ENCODE measurements around the gene SZT2. TPM values are rescaled to one million over a fixed set of nuclear protein-coding genes. Genes with fewer than 3 reads are reported as not detected.

The SZT2 gene
- total and polyA plus RNA-seq, 10 of the 15 experiments (the other 5 are each of a cell fraction or from before 2014, with no cell fraction given), result 1.4 to 38.3 (median 12.7) TPM

GRCh38 chr1:43445606-43446387, 56.1 kb downstream of the SZT2 start:
- H3K27me3 ChIP-seq (replicated peaks in 1 of 2; ENCODE audit: control insufficient read depth in 2 of 2, insufficient read depth in 2 of 2, low read length in 1 of 2), result no peaks in the 10 kb centered on the region
- H3K4me3 ChIP-seq, result no peak overlapping the region
- ATAC-seq (no peak), FAIRE-seq (no peak), DNase-seq (ENCODE audit: low read depth, low spot score) (no peak)
- no TSS peak for BruUV-seq (replicated peaks)
- H3K79me2 ChIP-seq (ENCODE audit: control insufficient read depth, insufficient read depth, low read length), result no peaks in the 10 kb centered on the region
- in situ Hi-C loops (cut with MboI), result no loop called here
- ChIA-PET RAD21 (ENCODE audit: unreplicated experiment) (interaction anchor here (1.2 kb wide), 1 partner anchor 8 kb away, joined by 3 read pairs; the partner anchor contains the start of gene HYI), CTCF (interaction anchor here (0.5 kb wide), 1 partner anchor 409 kb away, joined by 4 read pairs; no protein-coding TSS in a partner anchor), POLR2A (no interaction called here), SMC1A (ENCODE audit: uncharacterized antibody, unreplicated experiment) (interaction anchor here (0.6 kb wide), 1 partner anchor 446 kb away, joined by 3 read pairs; no protein-coding TSS in a partner anchor)
- H4K20me1 ChIP-seq (ENCODE audit: control insufficient read depth, insufficient read depth), result no peaks in the 10 kb centered on the region; the same call in 1 of the 2 replicates
- H3K4me2 ChIP-seq (ENCODE audit: control insufficient read depth, insufficient read depth), result no peak overlapping the region
- H3K4me1 ChIP-seq (ENCODE audit: control insufficient read depth, insufficient read depth, low read length), result no peaks in the 10 kb centered on the region
- H3K27ac ChIP-seq (ENCODE audit: control insufficient read depth, insufficient read depth), result no peak overlapping the region
- no peak overlapping the region for H2AFZ ChIP-seq (ENCODE audit: control insufficient read depth, low read depth, low read length)
- H3K9me3 ChIP-seq (replicated peaks; ENCODE audit: control insufficient read depth, insufficient read depth, low read length), result no peaks in the 10 kb centered on the region
- 97% methylated on average over 10 of the region's 10 CpGs for WGBS (ENCODE audit: insufficient coverage, insufficient replicate concordance, low lambda C conversion rate, missing lambda C conversion rate)
- peaks cover 7 to 31% of the 10 kb centered on the region in 2 experiments; a peak in 3 of 4 replicates for H3K36me3 ChIP-seq (ENCODE audit: control insufficient read depth in 2 of 2, insufficient read depth in 2 of 2, low read length in 1 of 2)
- no peak for TF ChIP-seq EP300 (IDR thresholded peaks at IDR 0.05; ENCODE audit: borderline replicate concordance in 1 of 2, control insufficient read depth in 1 of 2, low read depth in 2 of 2, low read length in 2 of 2)
- TF ChIP-seq TCF3 (IDR thresholded peaks at IDR 0.05; ENCODE audit: borderline replicate concordance, insufficient read depth, low read depth, low read length), result no peak
- TF ChIP-seq TBL1XR1 (IDR thresholded peaks at IDR 0.05; ENCODE audit: low read depth, low read length), result no peak
- no peak for TF ChIP-seq RELB (IDR thresholded peaks at IDR 0.05; ENCODE audit: low read depth)
- H3K9ac ChIP-seq (ENCODE audit: control insufficient read depth, insufficient read depth, low read length), result no peak overlapping the region
- intact Hi-C loops (cut with micrococcal nuclease; ENCODE audit: unreplicated experiment), result no loop called here

Measured in GM12878 (cell line).